ENCODE data around the gene DESI1.

- TF ChIP-seq FOXP2 (optimal IDR thresholded peaks at IDR 0.05; ENCODE audit: borderline replicate concordance, extremely low read depth, extremely low read length, insufficient read depth): no peak
- TF ChIP-seq, protein P1, sequence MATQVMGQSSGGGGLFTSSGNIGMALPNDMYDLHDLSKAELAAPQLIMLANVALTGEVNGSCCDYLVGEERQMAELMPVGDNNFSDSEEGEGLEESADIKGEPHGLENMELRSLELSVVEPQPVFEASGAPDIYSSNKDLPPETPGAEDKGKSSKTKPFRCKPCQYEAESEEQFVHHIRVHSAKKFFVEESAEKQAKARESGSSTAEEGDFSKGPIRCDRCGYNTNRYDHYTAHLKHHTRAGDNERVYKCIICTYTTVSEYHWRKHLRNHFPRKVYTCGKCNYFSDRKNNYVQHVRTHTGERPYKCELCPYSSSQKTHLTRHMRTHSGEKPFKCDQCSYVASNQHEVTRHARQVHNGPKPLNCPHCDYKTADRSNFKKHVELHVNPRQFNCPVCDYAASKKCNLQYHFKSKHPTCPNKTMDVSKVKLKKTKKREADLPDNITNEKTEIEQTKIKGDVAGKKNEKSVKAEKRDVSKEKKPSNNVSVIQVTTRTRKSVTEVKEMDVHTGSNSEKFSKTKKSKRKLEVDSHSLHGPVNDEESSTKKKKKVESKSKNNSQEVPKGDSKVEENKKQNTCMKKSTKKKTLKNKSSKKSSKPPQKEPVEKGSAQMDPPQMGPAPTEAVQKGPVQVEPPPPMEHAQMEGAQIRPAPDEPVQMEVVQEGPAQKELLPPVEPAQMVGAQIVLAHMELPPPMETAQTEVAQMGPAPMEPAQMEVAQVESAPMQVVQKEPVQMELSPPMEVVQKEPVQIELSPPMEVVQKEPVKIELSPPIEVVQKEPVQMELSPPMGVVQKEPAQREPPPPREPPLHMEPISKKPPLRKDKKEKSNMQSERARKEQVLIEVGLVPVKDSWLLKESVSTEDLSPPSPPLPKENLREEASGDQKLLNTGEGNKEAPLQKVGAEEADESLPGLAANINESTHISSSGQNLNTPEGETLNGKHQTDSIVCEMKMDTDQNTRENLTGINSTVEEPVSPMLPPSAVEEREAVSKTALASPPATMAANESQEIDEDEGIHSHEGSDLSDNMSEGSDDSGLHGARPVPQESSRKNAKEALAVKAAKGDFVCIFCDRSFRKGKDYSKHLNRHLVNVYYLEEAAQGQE (IDR thresholded peaks at IDR 0.05; ENCODE audit: insufficient read depth in 1 of 2, low read depth in 2 of 2, low read length in 2 of 2): no peak
- no peak for TF ChIP-seq TAF1 (IDR thresholded peaks at IDR 0.05; ENCODE audit: borderline replicate concordance, insufficient read depth, low read length)
Observed at GRCh38 chr22:41595703-41596102, 25.1 kb downstream of the DESI1 start.

Measured in PFSK-1 (cell line).